MCF 10A (cell line): ENCODE results near the gene HIF1AN. TPM values are rescaled to one million over a fixed set of nuclear protein-coding genes. Genes with fewer than 3 reads are reported as not detected.

Experiments used
- BruUV-seq: library from RNA; stranded (reverse); fragments of 400-500 nt; replicated peaks from 2 replicates; lab custom pipeline; 2021; lab: Mats Ljungman, UMichigan
- CTCF ChIA-PET: fragments of 300-600 bp; sonication (Branson Sonifier 250); formaldehyde crosslinking; extraction: SDS; loops from one replicate; lab custom pipeline; 2021; ENCODE audit warnings: antibody characterized with exemption, inconsistent platforms; lab: Yijun Ruan, JAX
- POLR2A ChIA-PET: fragments of 300-600, 350-650 bp; sonication (Branson Sonifier 250); formaldehyde crosslinking; extraction: SDS; loops from one replicate; lab custom pipeline; 2020; ENCODE audit warnings: antibody characterized with exemption, inconsistent platforms; lab: Yijun Ruan, JAX
- DNase-seq: peaks from one replicate; pipeline ENCODE4 v3.0.0-alpha.2; 2018; ENCODE audit not compliant: unreplicated experiment
- H3K27ac Mint-ChIP-seq: one replicate; pipeline ENCODE4 v1.8.0; 2022; ENCODE audit warnings: mild to moderate bottlenecking, low read depth, mixed read lengths; ENCODE audit not compliant: unreplicated experiment
- H3K27me3 Mint-ChIP-seq: one replicate; pipeline ENCODE4 v1.8.0; 2022; ENCODE audit warnings: mixed read lengths; ENCODE audit not compliant: insufficient read depth, unreplicated experiment
- H3K36me3 Mint-ChIP-seq: one replicate; pipeline ENCODE4 v1.8.0; 2022; ENCODE audit warnings: mild to moderate bottlenecking, moderate library complexity, mixed read lengths; ENCODE audit not compliant: insufficient read depth, unreplicated experiment
- H3K4me1 Mint-ChIP-seq: one replicate; pipeline ENCODE4 v1.8.0; 2022; ENCODE audit warnings: mixed read lengths; ENCODE audit not compliant: insufficient read depth, unreplicated experiment
- H3K4me3 Mint-ChIP-seq: one replicate; pipeline ENCODE4 v1.8.0; 2022; ENCODE audit warnings: mild to moderate bottlenecking, moderate library complexity, mixed read lengths; ENCODE audit not compliant: unreplicated experiment
- H3K9me3 Mint-ChIP-seq: one replicate; pipeline ENCODE4 v1.8.0; 2022; ENCODE audit warnings: mixed read lengths; ENCODE audit not compliant: unreplicated experiment
- CTCF ChIP-seq: fragments of 200-600 bp; IDR thresholded peaks from one replicate; pipeline ENCODE4 v1.8.0; 2022; ENCODE audit warnings: antibody characterized with exemption, mild to moderate bottlenecking; ENCODE audit not compliant: unreplicated experiment
- intact Hi-C: fragments of 100-400 bp; cut with micrococcal nuclease; formaldehyde crosslinking; loops from 2 replicates; pipeline ENCODE4 v1.14.1; 2022
- total RNA-seq: library from RNA; stranded (reverse); gene quantifications from 2 replicates; pipeline ENCODE4 v1.2.3, GENCODE V29; 2022

HIF1AN gene
- total RNA-seq, 1 experiment from 2014 or later = 40.1 TPM

- H3K36me3 Mint-ChIP-seq = no peaks in the 10 kb centered on the region
- H3K9me3 Mint-ChIP-seq = peaks cover 11% of the 10 kb centered on the region
- H3K4me3 Mint-ChIP-seq = no peak overlapping the region
- no peak overlapping the region for H3K27ac Mint-ChIP-seq
- no peak for TF ChIP-seq CTCF
- intact Hi-C loops = no loop called here
- CTCF ChIA-PET = interaction anchor here (0.6 to 0.7 kb wide), 4 partner anchors 9 to 641 kb away, joined by 3 to 5 read pairs (median 4); no protein-coding TSS in a partner anchor
- POLR2A ChIA-PET = no interaction called here
- peaks cover 82% of the 10 kb centered on the region for H3K27me3 Mint-ChIP-seq
- no TSS peak for BruUV-seq
- DNase-seq = no peak
- H3K4me1 Mint-ChIP-seq = no peaks in the 10 kb centered on the region
These were observed 71.7 kb downstream of the HIF1AN start for GRCh38 chr10:100607439-100607838.

Other genes with a start within 250 kb of the HIF1AN start
- 86.7 and 98.4 TPM in 2 replicates for gene BLOC1S2, start 249.3 kb upstream of the HIF1AN start, total RNA-seq
- not detected in 2 replicates for gene PKD2L1, start 205.7 kb upstream of the HIF1AN start, total RNA-seq
- 101 and 179 TPM in 2 replicates for gene SCD, start 188.7 kb upstream of the HIF1AN start, total RNA-seq
- not detected in 2 replicates for gene WNT8B, start 72.9 kb upstream of the HIF1AN start, total RNA-seq
- gene SEC31B, start 16.1 kb upstream of the HIF1AN start, total RNA-seq = 10.6 and 14.0 TPM in 2 replicates
- gene NDUFB8, start 6.1 kb upstream of the HIF1AN start, total RNA-seq = 194 and 197 TPM in 2 replicates
- gene PAX2, start 209.6 kb downstream of the HIF1AN start, total RNA-seq = not detected in 2 replicates